A549 (cell line): ENCODE results near the gene KCNH4. TPM values are rescaled to one million over a fixed set of nuclear protein-coding genes. Genes with fewer than 3 reads are reported as not detected.

Experiments used
- ATAC-seq, 2 experiments: fragments of 200-7000 bp in 1 of 2; fragments of >200 bp in 1 of 2; cut with Nextera tagmentation in 1 of 2; cut with Tn5 transposase in 1 of 2; 3 replicates each; pipeline versions ENCODE4 v1.8.0 to v1.9.1; 2018 to 2020; ENCODE audit warnings: mild to moderate bottlenecking in 1 of 2, moderate library complexity in 1 of 2
- CTCF ChIA-PET: fragments of 300-600 bp; sonication (Branson Sonifier 250); formaldehyde crosslinking; extraction: SDS; loops from one replicate; lab custom pipeline; 2021; ENCODE audit warnings: antibody characterized with exemption, inconsistent platforms; lab: Yijun Ruan, JAX
- POLR2A ChIA-PET: fragments of 350-600 bp; formaldehyde crosslinking; extraction: SDS; loops from one replicate; lab custom pipeline; 2021; ENCODE audit warnings: antibody characterized with exemption, inconsistent platforms; lab: Yijun Ruan, JAX
- DNase-seq, 2 experiments: peaks; one replicate each; pipeline versions ENCODE4 v3.0.0 to v3.0.0-alpha.2; 2011 to 2016; ENCODE audit warnings: low read depth in 1 of 2, low spot score in 1 of 2
- FAIRE-seq: peaks from 2 replicates; lab custom pipeline; 2011; peaks lifted over from hg19 to GRCh38; lab: Jason Lieb, UNC
- H3K27ac ChIP-seq, 2 experiments: fragments of >200 bp; sonication (Bioruptor Twin); formaldehyde crosslinking; 3 replicates each; pipeline ENCODE4 v1.5.1; 2016 to 2017
- H3K4me1 ChIP-seq: fragments of >200 bp; sonication (Bioruptor Twin); formaldehyde crosslinking; 3 replicates; pipeline ENCODE4 v1.6.1; 2016
- H3K4me2 ChIP-seq: fragments of >200 bp; sonication (Bioruptor Twin); formaldehyde crosslinking; 3 replicates; pipeline ENCODE4 v1.6.1; 2016
- H3K4me3 ChIP-seq: fragments of >200 bp; sonication (Bioruptor Twin); formaldehyde crosslinking; 3 replicates; pipeline ENCODE4 v1.5.1; 2016
- H3K9me3 ChIP-seq: fragments of >200 bp; sonication (Bioruptor Twin); formaldehyde crosslinking; 3 replicates; pipeline ENCODE4 v1.6.1; 2016
- BCL3 ChIP-seq: fragments of >200 bp; sonication (Bioruptor Twin); formaldehyde crosslinking; IDR thresholded peaks from 3 replicates; pipeline ENCODE4 v1.6.1; 2016
- CBX2 ChIP-seq: fragments of 200-600 bp; sonication (generic); IDR thresholded peaks from 2 replicates; pipeline ENCODE4 v1.6.1; 2016; ENCODE audit warnings: low read depth, mild to moderate bottlenecking, borderline replicate concordance
- CBX8 ChIP-seq: fragments of 200-600 bp; sonication (generic); IDR thresholded peaks from 2 replicates; pipeline ENCODE4 v1.6.1; 2016
- CHD2 ChIP-seq: fragments of 150-350 bp; IDR thresholded peaks from 2 replicates; pipeline ENCODE4 v1.6.1; 2014; ENCODE audit warnings: low read length; ENCODE audit not compliant: partially characterized antibody
- EHF ChIP-seq: fragments of 250-450 bp; sonication (Bioruptor Pico); IDR thresholded peaks from 2 replicates; pipeline ENCODE4 v1.5.0; 2020; ENCODE audit warnings: mild to moderate bottlenecking
- FOSB ChIP-seq: fragments of 250-450 bp; sonication (Bioruptor Pico); IDR thresholded peaks from 2 replicates; pipeline ENCODE4 v1.5.0; 2020; ENCODE audit warnings: mild to moderate bottlenecking, moderate library complexity
- GATA3 ChIP-seq: IDR thresholded peaks from 2 replicates; pipeline ENCODE4 v1.6.1; 2012; ENCODE audit warnings: borderline replicate concordance
- HEYL ChIP-seq: fragments of 250-450 bp; sonication (Bioruptor Pico); IDR thresholded peaks from 2 replicates; pipeline ENCODE4 v1.8.0; 2021; ENCODE audit warnings: mild to moderate bottlenecking, moderate library complexity
- JUN ChIP-seq, 2 experiments: fragments of >200 bp; sonication (Bioruptor Twin); formaldehyde crosslinking; IDR thresholded peaks; 2 replicates in 1 of 2; 3 replicates in 1 of 2; pipeline ENCODE4 v1.6.1; 2016 to 2017
- JUNB ChIP-seq: fragments of >200 bp; sonication (Bioruptor Twin); formaldehyde crosslinking; IDR thresholded peaks from 2 replicates; pipeline ENCODE4 v1.6.1; 2016
- KDM1A ChIP-seq: fragments of 200-600 bp; sonication (generic); IDR thresholded peaks from 2 replicates; pipeline ENCODE4 v1.6.1; 2016; ENCODE audit warnings: low read depth, mild to moderate bottlenecking
- MAX ChIP-seq: IDR thresholded peaks from 2 replicates; pipeline ENCODE4 v1.6.1; 2012
- MAZ ChIP-seq: fragments of 150-350 bp; IDR thresholded peaks from 2 replicates; pipeline ENCODE4 v1.6.1; 2014; ENCODE audit warnings: antibody characterized with exemption, low read depth, low read length, borderline replicate concordance
- PBX3 ChIP-seq: IDR thresholded peaks from 2 replicates; pipeline ENCODE4 v1.6.1; 2012
- POLR2A ChIP-seq: IDR thresholded peaks from 2 replicates; pipeline ENCODE4 v1.6.1; 2012; ENCODE audit warnings: mild to moderate bottlenecking, low read length
- RFX5 ChIP-seq: fragments of 450-650 bp; IDR thresholded peaks from 2 replicates; pipeline ENCODE4 v1.7.1; 2014; ENCODE audit warnings: antibody characterized with exemption, mild to moderate bottlenecking, moderate library complexity
- SREBF2 ChIP-seq: fragments of 450-650 bp; IDR thresholded peaks from 2 replicates; pipeline ENCODE4 v1.6.1; 2014; ENCODE audit warnings: mild to moderate bottlenecking, moderate library complexity
- USF2 ChIP-seq: fragments of 450-650 bp; IDR thresholded peaks from 2 replicates; pipeline ENCODE4 v1.6.1; 2014; ENCODE audit warnings: antibody characterized with exemption
- ZSCAN20 ChIP-seq: fragments of 250-450 bp; sonication (Bioruptor Pico); IDR thresholded peaks from 2 replicates; pipeline ENCODE4 v1.8.0; 2022; ENCODE audit warnings: mild to moderate bottlenecking, moderate library complexity
- WGBS: methylation state at CpG from one replicate; pipeline ENCODE4 v1.1.6; 2017; ENCODE audit errors: missing lambda C conversion rate; 5-methylcytosine and 5-hydroxymethylcytosine counted together
- polyA plus RNA-seq, 4 experiments: library from polyadenylated mRNA; depleted of rRNA in 3 of 4; stranded (reverse); fragments of >200 nt; fragmentation: RNase III in 1 of 4; extraction: RNeasy Plus Mini Kit Qiagen cat#74134 plus additional on column Dnase treatment in 1 of 4; gene quantifications; 2 replicates in 3 of 4; 3 replicates in 1 of 4; pipeline ENCODE4 v1.2.3, GENCODE V29; 2011 to 2017

The KCNH4 gene
- polyA plus RNA-seq, 2 of the 4 experiments (the other 2 are of a cell fraction): 0.25 to 0.37 TPM

- POLR2A ChIA-PET: interaction anchor here (0.6 kb wide), 1 partner anchor 186 kb away, joined by 3 read pairs; no protein-coding TSS in a partner anchor
- ATAC-seq (peak; percentile 97), DNase-seq (peak; percentile 83 to 92), FAIRE-seq (peak; percentile 61)
- Histone ChIP-seq H3K27ac (peak within 1 kb of the TSS; percentile 91 to 94), H3K4me2 (peak within 1 kb of the TSS; percentile 88), H3K9me3 (no peaks in the 10 kb centered on the region), H3K4me3 (peak within 1 kb of the TSS; percentile 79), H3K4me1 (peaks cover 8% of the 10 kb centered on the region; the same call in 2 of the 3 replicates)
- TF ChIP-seq POLR2A (peak; percentile 56), BCL3 (0 out of 3 replicates have a peak, but pooled peaks have one; percentile 23), CHD2 (no peak), JUN (IDR thresholded peaks at IDR 0.05) (peak in 1 of 2 experiments; percentile 55; a peak in 1 of 5 replicates), PBX3 (no peak), USF2 (peak; percentile 61), MAX (peak; percentile 95), CBX2 (no peak)
- CTCF ChIA-PET: interaction anchor here (0.6 to 6.7 kb wide), 16 partner anchors 8 to 331 kb away, joined by 3 to 76 read pairs (median 4); partner anchors contain the start of genes HCRT, KCNH4 and STAT5A
- WGBS: 20% methylated on average over 24 of the region's 24 CpGs
Measured at GRCh38 chr17:42193969-42194899, 13.3 kb upstream of the KCNH4 start, which contains the start of gene GHDC. Gene GHDC, minus strand, starts transcription at chr17:42194494. Its CDS starts 913 bp downstream, at chr17:42193581.

- FAIRE-seq (no peak), ATAC-seq (peak in 1 of 2 experiments; percentile 8; a peak in 3 of 6 replicates)
- peak overlapping the region; percentile 91 to 94 for H3K27ac ChIP-seq
Measured at GRCh38 chr17:42193216-42193968, 12.4 kb upstream of the KCNH4 start.

More at GRCh38 chr17:42193216-42193968, 12.4 kb upstream of the KCNH4 start:
- peaks cover 8% of the 10 kb centered on the region; the same call in 2 of the 3 replicates for H3K4me1 ChIP-seq
- TF ChIP-seq SREBF2: no peak
- no peak for TF ChIP-seq ZSCAN20 (CRISPR knock-in tag)
- no peak for TF ChIP-seq RFX5
- no peak for TF ChIP-seq GATA3
- no peak for TF ChIP-seq FOSB (CRISPR knock-in tag)
- no peak for TF ChIP-seq CBX8
- no peak for TF ChIP-seq EHF (CRISPR knock-in tag)
- TF ChIP-seq JUNB: no peak
- TF ChIP-seq MAX: no peak
- no peak for TF ChIP-seq BCL3
- TF ChIP-seq MAZ: no peak
- TF ChIP-seq KDM1A: no peak
- TF ChIP-seq HEYL (CRISPR knock-in tag): no peak
- H3K9me3 ChIP-seq: no peaks in the 10 kb centered on the region
- H3K4me2 ChIP-seq: peak overlapping the region; percentile 88
- WGBS: 74% methylated on average over 12 of the region's 12 CpGs
- CTCF ChIA-PET: interaction anchor here (0.7 to 6.7 kb wide), 7 partner anchors 9 to 75 kb away, joined by 3 to 76 read pairs (median 3); partner anchors contain the start of genes HCRT and KCNH4
- H3K4me3 ChIP-seq: peak overlapping the region; percentile 79
- no peak for DNase-seq
- POLR2A ChIA-PET: no interaction called here
